DOHH2 (cell line): ENCODE results near the gene STARD13.

Experiments used
- H3F3A ChIP-seq: fragments of 200-600 bp; sonication (generic), shearing (Covaris generic); 2 replicates; pipeline ENCODE4 v1.6.0; 2016; ENCODE audit warnings: antibody characterized with exemption, mild to moderate bottlenecking; ENCODE audit not compliant: control insufficient read depth, insufficient read depth
- H3K27ac ChIP-seq: fragments of 200-600 bp; sonication (generic); 2 replicates; pipeline ENCODE4 v1.5.1; 2014; ENCODE audit warnings: low read depth, mild to moderate bottlenecking, low read length, moderate library complexity
- H3K27me3 ChIP-seq: fragments of 200-600 bp; sonication (generic); 2 replicates; pipeline ENCODE4 v1.6.1; 2014; ENCODE audit warnings: mild to moderate bottlenecking, low read length, mixed read lengths; ENCODE audit not compliant: control insufficient read depth
- H3K36me3 ChIP-seq: fragments of 200-600 bp; sonication (generic); 2 replicates; pipeline ENCODE4 v1.6.1; 2014; ENCODE audit warnings: mild to moderate bottlenecking, low read length, moderate library complexity, mixed read lengths; ENCODE audit not compliant: control insufficient read depth
- H3K4me1 ChIP-seq: fragments of 200-600 bp; sonication (generic); 2 replicates; pipeline ENCODE4 v1.6.1; 2014; ENCODE audit warnings: mild to moderate bottlenecking, low read length, mixed read lengths; ENCODE audit not compliant: control insufficient read depth
- H3K4me2 ChIP-seq: fragments of 200-600 bp; sonication (generic); 2 replicates; pipeline ENCODE4 v1.6.0; 2014; ENCODE audit warnings: mild to moderate bottlenecking, low read length, moderate library complexity
- H3K4me3 ChIP-seq: fragments of 200-600 bp; sonication (generic); 2 replicates; pipeline ENCODE4 v1.5.1; 2014; ENCODE audit warnings: mild to moderate bottlenecking, low read length, mixed read lengths
- H3K79me2 ChIP-seq: fragments of 200-600 bp; sonication (generic); 2 replicates; pipeline ENCODE4 v1.6.1; 2014; ENCODE audit warnings: mild to moderate bottlenecking, low read length, mixed read lengths; ENCODE audit not compliant: control insufficient read depth
- H3K9me2 ChIP-seq: fragments of 200-600 bp; sonication (generic); replicated peaks from 2 replicates; pipeline ENCODE4 v1.6.1; 2014; ENCODE audit warnings: mild to moderate bottlenecking, low read length, mixed read lengths; ENCODE audit not compliant: control insufficient read depth
- H3K9me3 ChIP-seq: fragments of 200-600 bp; sonication (generic); 2 replicates; pipeline ENCODE4 v1.6.1; 2014; ENCODE audit warnings: antibody characterized with exemption, low read length, mixed read lengths; ENCODE audit not compliant: control insufficient read depth, insufficient read depth
- H4K20me1 ChIP-seq: fragments of 200-600 bp; sonication (generic); 2 replicates; pipeline ENCODE4 v1.6.0; 2014; ENCODE audit warnings: low read depth, mild to moderate bottlenecking, antibody characterized with exemption, low read length, moderate library complexity; ENCODE audit not compliant: control insufficient read depth, insufficient read depth
- EZH2phosphoT487 ChIP-seq: fragments of 200-600 bp; sonication (generic); IDR thresholded peaks from 2 replicates; pipeline ENCODE4 v1.6.1; 2017; ENCODE audit warnings: borderline replicate concordance, mild to moderate bottlenecking, antibody characterized with exemption, low read length, moderate library complexity, mixed read lengths
- TF ChIP-seq, protein P1 (sequence below): fragments of 200-600 bp; sonication (generic); IDR thresholded peaks from one replicate; pipeline ENCODE4 v1.5.1; 2014; ENCODE audit warnings: antibody characterized with exemption, mild to moderate bottlenecking, low read depth, low read length; ENCODE audit not compliant: poor library complexity, severe bottlenecking

STARD13 gene

GRCh38 chr13:33174491-33174890 lies 111.1 kb downstream of the STARD13 start:
- Histone ChIP-seq H3K4me2 (no peak overlapping the region), H3K79me2 (no peaks in the 10 kb centered on the region), H3K4me3 (no peak overlapping the region), H4K20me1 (no peaks in the 10 kb centered on the region), H3K9me3 (no peaks in the 10 kb centered on the region), H3F3A (no peaks in the 10 kb centered on the region), H3K27ac (no peak overlapping the region), H3K4me1 (no peaks in the 10 kb centered on the region), H3K27me3 (peaks cover 5% of the 10 kb centered on the region; the same call in 1 of the 2 replicates), H3K36me3 (no peaks in the 10 kb centered on the region), H3K9me2 (no peaks in the 10 kb centered on the region)
- TF ChIP-seq, protein P1, sequence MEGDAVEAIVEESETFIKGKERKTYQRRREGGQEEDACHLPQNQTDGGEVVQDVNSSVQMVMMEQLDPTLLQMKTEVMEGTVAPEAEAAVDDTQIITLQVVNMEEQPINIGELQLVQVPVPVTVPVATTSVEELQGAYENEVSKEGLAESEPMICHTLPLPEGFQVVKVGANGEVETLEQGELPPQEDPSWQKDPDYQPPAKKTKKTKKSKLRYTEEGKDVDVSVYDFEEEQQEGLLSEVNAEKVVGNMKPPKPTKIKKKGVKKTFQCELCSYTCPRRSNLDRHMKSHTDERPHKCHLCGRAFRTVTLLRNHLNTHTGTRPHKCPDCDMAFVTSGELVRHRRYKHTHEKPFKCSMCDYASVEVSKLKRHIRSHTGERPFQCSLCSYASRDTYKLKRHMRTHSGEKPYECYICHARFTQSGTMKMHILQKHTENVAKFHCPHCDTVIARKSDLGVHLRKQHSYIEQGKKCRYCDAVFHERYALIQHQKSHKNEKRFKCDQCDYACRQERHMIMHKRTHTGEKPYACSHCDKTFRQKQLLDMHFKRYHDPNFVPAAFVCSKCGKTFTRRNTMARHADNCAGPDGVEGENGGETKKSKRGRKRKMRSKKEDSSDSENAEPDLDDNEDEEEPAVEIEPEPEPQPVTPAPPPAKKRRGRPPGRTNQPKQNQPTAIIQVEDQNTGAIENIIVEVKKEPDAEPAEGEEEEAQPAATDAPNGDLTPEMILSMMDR: no peak
- no peak for TF ChIP-seq EZH2phosphoT487

DNA sequence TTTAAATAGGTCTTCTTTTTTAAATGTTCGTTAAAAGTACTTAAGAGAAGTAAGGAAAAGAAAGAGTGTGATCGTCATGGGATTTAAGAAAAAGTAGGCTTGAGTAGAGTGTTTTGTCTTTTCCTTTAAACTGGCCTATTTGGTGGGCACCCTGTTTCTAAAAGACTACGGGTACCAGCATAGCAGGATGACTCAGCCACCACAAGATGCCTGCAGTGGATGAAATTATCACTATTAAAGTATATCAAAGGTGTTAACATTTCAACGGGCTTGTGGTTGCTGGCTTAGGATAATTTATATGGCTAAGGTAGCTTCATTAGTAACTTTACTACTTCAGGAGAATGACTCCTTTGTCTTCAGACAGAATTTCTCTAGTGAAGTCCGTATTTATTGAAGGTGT lies 112.6 kb downstream of the STARD13 start:
- H3K9me3 ChIP-seq: no peaks in the 10 kb centered on the region
- no peaks in the 10 kb centered on the region for H3K36me3 ChIP-seq
- no peaks in the 10 kb centered on the region for H3K4me1 ChIP-seq
- no peak for TF ChIP-seq EZH2phosphoT487
- TF ChIP-seq, protein P1: no peak
- H3K4me3 ChIP-seq: no peak overlapping the region
- no peaks in the 10 kb centered on the region for H4K20me1 ChIP-seq
- H3K4me2 ChIP-seq: no peak overlapping the region
- H3K9me2 ChIP-seq: no peaks in the 10 kb centered on the region
- no peaks in the 10 kb centered on the region for H3K79me2 ChIP-seq
- no peaks in the 10 kb centered on the region for H3F3A ChIP-seq
- H3K27me3 ChIP-seq: peaks cover 5% of the 10 kb centered on the region; the same call in 1 of the 2 replicates
- no peak overlapping the region for H3K27ac ChIP-seq

DNA sequence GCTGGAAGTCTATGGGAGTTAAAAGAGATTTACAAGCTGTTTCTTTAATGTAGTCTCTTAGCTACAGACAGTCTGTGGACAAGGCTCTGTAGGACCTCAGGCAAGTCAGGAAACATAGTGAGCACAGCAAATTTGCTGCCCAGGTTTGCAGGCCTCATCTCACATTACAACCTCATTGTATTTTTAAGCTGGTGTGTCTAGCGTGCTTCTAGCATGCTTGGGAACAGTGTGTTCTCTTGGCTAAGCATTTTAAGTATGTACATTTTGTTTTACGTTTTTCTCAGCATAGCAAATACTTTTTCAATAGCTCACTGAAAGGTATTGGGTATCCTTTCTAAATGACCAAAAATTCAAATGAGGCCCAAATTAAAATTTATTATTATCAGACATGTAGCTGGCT lies 113.2 kb downstream of the STARD13 start:
- H3F3A ChIP-seq: no peaks in the 10 kb centered on the region
- no peaks in the 10 kb centered on the region for H3K9me3 ChIP-seq
- no peaks in the 10 kb centered on the region for H3K79me2 ChIP-seq
- no peaks in the 10 kb centered on the region for H3K9me2 ChIP-seq
- no peak overlapping the region for H3K4me3 ChIP-seq
- H4K20me1 ChIP-seq: no peaks in the 10 kb centered on the region
- no peak overlapping the region for H3K27ac ChIP-seq
- H3K4me2 ChIP-seq: no peak overlapping the region
- peaks cover 5% of the 10 kb centered on the region; the same call in 1 of the 2 replicates for H3K27me3 ChIP-seq
- no peaks in the 10 kb centered on the region for H3K4me1 ChIP-seq
- no peaks in the 10 kb centered on the region for H3K36me3 ChIP-seq
- no peak for TF ChIP-seq EZH2phosphoT487
- TF ChIP-seq, protein P1: no peak
